NCI-H82 treated with DMSO at 0.1 percent for 48 hours (cell line): Measurements from ENCODE around the gene SERPINB6.
"Not testable (repeated sequence)": the region's sequence is repeated elsewhere in the genome, so short reads cannot be mapped to it uniquely, and the experiment has no call there.

Experiments used
- DNase-seq: peaks from one replicate; lab custom pipeline; 2025; ENCODE audit not compliant: unreplicated experiment; lab: John Stamatoyannopoulos, UW

SERPINB6 gene

GRCh38 chr6:2959909-2960719 lies 11.3 kb downstream of the SERPINB6 start:
- DNase-seq = no peak

- no peak for DNase-seq
Observed at GRCh38 chr6:2958776-2959175, 12.6 kb downstream of the SERPINB6 start.

- DNase-seq = no peak
Observed at GRCh38 chr6:2958331-2958711, 13.0 kb downstream of the SERPINB6 start.

GRCh38 chr6:2957696-2958330 lies 13.6 kb downstream of the SERPINB6 start:
- peak; percentile 54 for DNase-seq

GRCh38 chr6:2956930-2957685 lies 14.3 kb downstream of the SERPINB6 start:
- peak; percentile 44 for DNase-seq

- DNase-seq = no peak
Observed at GRCh38 chr6:2953098-2953497, 18.3 kb downstream of the SERPINB6 start.

GRCh38 chr6:2952557-2953095 lies 18.7 kb downstream of the SERPINB6 start:
- peak; percentile 70 for DNase-seq

GRCh38 chr6:2951728-2952127 lies 19.6 kb downstream of the SERPINB6 start:
- no peak for DNase-seq

- DNase-seq = no peak
Observed at GRCh38 chr6:2950713-2951112, 20.7 kb downstream of the SERPINB6 start.

- DNase-seq = no peak
Observed at GRCh38 chr6:2949536-2950083, 21.8 kb downstream of the SERPINB6 start.

- no peak for DNase-seq
Observed at GRCh38 chr6:2949121-2949520, 22.2 kb downstream of the SERPINB6 start.

GRCh38 chr6:2948228-2949025 lies 22.9 kb downstream of the SERPINB6 start:
- DNase-seq = no peak

- DNase-seq = no peak
Observed at GRCh38 chr6:2947445-2947844, 23.9 kb downstream of the SERPINB6 start.

- DNase-seq = no peak
Observed at GRCh38 chr6:2945153-2945452, 26.3 kb downstream of the SERPINB6 start.

GRCh38 chr6:2944405-2945152 lies 26.8 kb downstream of the SERPINB6 start:
- no peak for DNase-seq

- DNase-seq = no peak
Observed at GRCh38 chr6:2943564-2943955, 27.8 kb downstream of the SERPINB6 start.

GRCh38 chr6:2942914-2943563 lies 28.3 kb downstream of the SERPINB6 start:
- no peak for DNase-seq

- not testable (repeated sequence) for DNase-seq
Observed at GRCh38 chr6:2942116-2942515, 29.3 kb downstream of the SERPINB6 start.

GRCh38 chr6:2940851-2941250 lies 30.5 kb downstream of the SERPINB6 start:
- no peak for DNase-seq
